Mesenchymal stem cell (in vitro differentiated cells and primary cell): Measurements from ENCODE around the gene SPATA13.
A peak's percentile ranks its signal among the peaks of the same experiment; 100 is the strongest.

Source experiments
- DNase-seq: peaks from one replicate; pipeline ENCODE4 v3.0.0-alpha.2; 2013
- H2AFZ ChIP-seq: one replicate; pipeline ENCODE4 v1.6.1; 2013; ENCODE audit warnings: low read depth, mild to moderate bottlenecking, control low read depth, inconsistent platforms, low read length, moderate library complexity
- H2AK5ac ChIP-seq: 2 replicates; pipeline ENCODE4 v1.6.1; 2013; ENCODE audit warnings: low read length, moderate library complexity, mild to moderate bottlenecking, inconsistent platforms; ENCODE audit not compliant: severe bottlenecking
- H2BK120ac ChIP-seq: one replicate; pipeline ENCODE4 v1.6.1; 2013; ENCODE audit warnings: low read depth, mild to moderate bottlenecking, inconsistent platforms, low read length, moderate library complexity
- H2BK12ac ChIP-seq, 2 experiments: one replicate each; pipeline ENCODE4 v1.6.1; 2013; ENCODE audit warnings: inconsistent platforms in 2 of 2, low read length in 2 of 2, mild to moderate bottlenecking in 2 of 2, moderate library complexity in 2 of 2, control low read depth in 1 of 2
- H2BK15ac ChIP-seq: one replicate; pipeline ENCODE4 v1.6.1; 2013; ENCODE audit warnings: mild to moderate bottlenecking, low read depth, inconsistent platforms; ENCODE audit not compliant: poor library complexity, severe bottlenecking
- H2BK5ac ChIP-seq: 2 replicates; pipeline ENCODE4 v1.6.1; 2013; ENCODE audit warnings: low read depth, mild to moderate bottlenecking, low read length, control low read depth, inconsistent platforms; ENCODE audit not compliant: poor library complexity, severe bottlenecking
- H3K14ac ChIP-seq, 2 experiments: one replicate each; pipeline ENCODE4 v1.6.1; 2013; ENCODE audit warnings: inconsistent platforms in 2 of 2, low read length in 2 of 2, control low read depth in 1 of 2, mild to moderate bottlenecking in 1 of 2, moderate library complexity in 1 of 2
- H3K18ac ChIP-seq, 2 experiments: one replicate each; pipeline ENCODE4 v1.6.1; 2013; ENCODE audit warnings: inconsistent platforms in 2 of 2, low read length in 2 of 2, control low read depth in 1 of 2, low read depth in 1 of 2, mild to moderate bottlenecking in 1 of 2
- H3K23ac ChIP-seq, 2 experiments: one replicate each; pipeline ENCODE4 v1.6.1; 2013; ENCODE audit warnings: inconsistent platforms in 2 of 2, low read length in 2 of 2, mild to moderate bottlenecking in 2 of 2, moderate library complexity in 2 of 2, control low read depth in 1 of 2
- H3K27ac ChIP-seq: 2 replicates; pipeline ENCODE4 v1.5.1; 2013; ENCODE audit warnings: mild to moderate bottlenecking, moderate library complexity, low read length, control low read depth, inconsistent platforms; ENCODE audit not compliant: poor library complexity, severe bottlenecking
- H3K27me3 ChIP-seq, 2 experiments: 2 replicates each; pipeline versions ENCODE4 v1.6.1 to v1.7.0; 2013; ENCODE audit warnings: low read length in 2 of 2, mild to moderate bottlenecking in 2 of 2, moderate library complexity in 2 of 2, control low read depth in 1 of 2, inconsistent platforms in 1 of 2; ENCODE audit not compliant: control insufficient read depth in 1 of 2, insufficient read depth in 1 of 2
- H3K36me3 ChIP-seq, 2 experiments: 2 replicates each; pipeline versions ENCODE4 v1.6.1 to v1.7.0; 2013; ENCODE audit warnings: low read length in 2 of 2, control low read depth in 1 of 2, inconsistent platforms in 1 of 2, low read depth in 1 of 2, mild to moderate bottlenecking in 1 of 2; ENCODE audit not compliant: insufficient read depth in 2 of 2, control insufficient read depth in 1 of 2
- H3K4ac ChIP-seq, 2 experiments: one replicate each; pipeline ENCODE4 v1.6.1; 2013; ENCODE audit warnings: inconsistent platforms in 2 of 2, low read length in 2 of 2, mild to moderate bottlenecking in 2 of 2, moderate library complexity in 2 of 2, control low read depth in 1 of 2, low read depth in 1 of 2
- H3K4me1 ChIP-seq: 2 replicates; pipeline ENCODE4 v1.6.1; 2013; ENCODE audit warnings: low read depth, low read length, control low read depth; ENCODE audit not compliant: control insufficient read depth, insufficient read depth
- H3K4me2 ChIP-seq: 2 replicates; pipeline ENCODE4 v1.6.1; 2013; ENCODE audit warnings: low read length, mild to moderate bottlenecking, inconsistent platforms; ENCODE audit not compliant: poor library complexity, severe bottlenecking
- H3K4me3 ChIP-seq, 2 experiments: 2 replicates each; pipeline versions ENCODE4 v1.5.1 to v1.7.0; 2013; ENCODE audit warnings: low read length in 2 of 2, mild to moderate bottlenecking in 2 of 2, control low read depth in 1 of 2, low read depth in 1 of 2; ENCODE audit not compliant: insufficient read depth in 1 of 2
- H3K79me1 ChIP-seq: replicated peaks from 2 replicates; pipeline ENCODE4 v1.6.1; 2013; ENCODE audit warnings: mild to moderate bottlenecking, control low read depth, low read length, inconsistent platforms; ENCODE audit not compliant: poor library complexity, severe bottlenecking
- H3K9ac ChIP-seq: 2 replicates; pipeline ENCODE4 v1.7.0; 2013; ENCODE audit warnings: mild to moderate bottlenecking, low read length, moderate library complexity
- H3K9me3 ChIP-seq: 2 replicates; pipeline ENCODE4 v1.7.0; 2013; ENCODE audit warnings: mild to moderate bottlenecking, low read length; ENCODE audit not compliant: control insufficient read depth
- H4K8ac ChIP-seq: one replicate; pipeline ENCODE4 v1.6.1; 2013; ENCODE audit warnings: inconsistent platforms, mild to moderate bottlenecking, low read length, moderate library complexity
- H4K91ac ChIP-seq: one replicate; pipeline ENCODE4 v1.6.1; 2013; ENCODE audit warnings: mild to moderate bottlenecking, low read length, inconsistent platforms
- whole genome bisulfite sequencing: methylation state at CpG from one replicate; pipeline ENCODE4 v1.1.7; 2013; ENCODE audit warnings: mixed read lengths; 5-methylcytosine and 5-hydroxymethylcytosine counted together

SPATA13 gene

DNA sequence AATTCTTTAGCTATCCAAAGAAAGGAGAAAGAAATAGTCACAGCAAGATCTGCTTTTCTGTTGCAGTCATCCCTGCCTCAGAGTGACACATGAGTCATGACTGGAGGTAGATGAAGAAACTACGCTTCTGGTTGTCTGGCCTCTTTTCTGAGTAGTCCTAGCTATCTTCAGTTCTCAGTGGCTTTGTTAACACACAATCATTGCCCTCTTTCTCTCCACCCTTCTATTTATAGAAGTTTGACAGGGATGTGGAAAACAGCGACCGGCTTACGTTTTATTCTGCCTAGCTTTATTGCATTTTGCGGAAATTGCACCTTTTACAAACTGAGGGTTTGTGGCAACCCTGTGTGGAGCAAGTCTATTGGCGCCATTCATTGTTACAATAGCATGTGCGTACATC is 26.7 kb downstream of the SPATA13 start:
- Histone ChIP-seq H2BK5ac (no peak overlapping the region), H2AFZ (no peak overlapping the region), H3K4me2 (no peak overlapping the region), H2BK15ac (no peak overlapping the region), H2BK12ac (no peak overlapping the region), H3K4me3 (no peak overlapping the region), H3K14ac (no peak overlapping the region), H3K9me3 (no peaks in the 10 kb centered on the region), H3K9ac (no peak overlapping the region), H4K8ac (no peak overlapping the region), H3K36me3 (no peaks in the 10 kb centered on the region), H3K4ac (no peak overlapping the region), H3K18ac (no peak overlapping the region), H3K4me1 (peaks cover 12% of the 10 kb centered on the region), H4K91ac (no peak overlapping the region), H3K27me3 (no peaks in the 10 kb centered on the region), H2BK120ac (no peak overlapping the region), H3K79me1 (peaks cover 13% of the 10 kb centered on the region), H3K27ac (no peak overlapping the region), H2AK5ac (no peak overlapping the region), H3K23ac (no peak overlapping the region)
- DNase-seq, result peak; percentile 62
- WGBS, result 100% methylated on average over 3 of the region's 7 CpGs

DNA sequence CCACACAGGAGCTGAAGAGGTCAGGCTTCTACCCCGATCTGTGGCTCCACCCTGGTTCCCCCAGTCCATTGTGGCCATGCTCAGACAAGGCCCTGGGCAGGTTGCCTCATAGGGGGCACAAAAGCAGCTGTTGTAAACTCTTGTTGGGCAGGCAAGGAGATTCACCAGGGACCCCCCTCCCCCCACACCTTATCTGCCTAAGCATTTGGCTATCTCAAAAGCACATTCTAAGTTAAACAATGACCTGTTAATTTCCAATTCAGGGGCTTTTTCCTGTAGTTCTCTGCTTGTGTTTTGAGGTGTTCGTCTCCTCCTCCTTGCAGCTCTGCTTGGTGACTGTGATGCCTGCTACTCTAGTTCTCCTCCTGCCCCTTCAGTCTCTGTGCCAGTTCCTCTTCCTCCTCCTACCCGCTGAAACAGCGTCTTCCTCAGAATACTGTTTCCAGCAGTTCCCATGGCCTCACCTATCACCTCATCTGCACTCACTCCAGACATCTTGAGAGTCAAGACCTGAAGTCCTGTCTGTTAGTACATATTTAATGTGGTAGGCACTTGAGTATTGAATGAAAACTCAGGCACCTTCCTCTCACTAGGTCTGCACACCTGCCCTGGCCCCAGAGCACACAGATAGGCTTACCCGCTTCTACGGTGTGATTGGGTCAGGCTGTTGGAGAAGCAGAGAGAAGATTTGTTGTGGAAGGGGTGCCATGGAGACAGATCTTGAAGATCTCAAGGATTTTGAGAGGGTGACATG is 31.7 kb downstream of the SPATA13 start:
- no peak overlapping the region for H3K23ac ChIP-seq
- no peak overlapping the region for H2BK120ac ChIP-seq
- no peak overlapping the region for H3K14ac ChIP-seq
- no peak overlapping the region for H3K27ac ChIP-seq
- no peak overlapping the region for H3K18ac ChIP-seq
- no peak overlapping the region for H2AFZ ChIP-seq
- H2BK15ac ChIP-seq, result no peak overlapping the region
- no peak for DNase-seq
- no peak overlapping the region for H2BK5ac ChIP-seq
- no peaks in the 10 kb centered on the region for H3K36me3 ChIP-seq
- no peak overlapping the region for H2BK12ac ChIP-seq
- peaks cover 3% of the 10 kb centered on the region for H3K4me1 ChIP-seq
- 90% methylated on average over 4 of the region's 6 CpGs for WGBS
- no peak overlapping the region for H3K4me2 ChIP-seq
- no peak overlapping the region for H3K4ac ChIP-seq
- no peak overlapping the region for H3K4me3 ChIP-seq
- no peak overlapping the region for H2AK5ac ChIP-seq
- H3K9ac ChIP-seq, result no peak overlapping the region
- peaks cover 3% of the 10 kb centered on the region for H3K79me1 ChIP-seq
- H4K8ac ChIP-seq, result no peak overlapping the region
- H3K9me3 ChIP-seq, result no peaks in the 10 kb centered on the region
- H3K27me3 ChIP-seq, result no peaks in the 10 kb centered on the region
- no peak overlapping the region for H4K91ac ChIP-seq

DNA sequence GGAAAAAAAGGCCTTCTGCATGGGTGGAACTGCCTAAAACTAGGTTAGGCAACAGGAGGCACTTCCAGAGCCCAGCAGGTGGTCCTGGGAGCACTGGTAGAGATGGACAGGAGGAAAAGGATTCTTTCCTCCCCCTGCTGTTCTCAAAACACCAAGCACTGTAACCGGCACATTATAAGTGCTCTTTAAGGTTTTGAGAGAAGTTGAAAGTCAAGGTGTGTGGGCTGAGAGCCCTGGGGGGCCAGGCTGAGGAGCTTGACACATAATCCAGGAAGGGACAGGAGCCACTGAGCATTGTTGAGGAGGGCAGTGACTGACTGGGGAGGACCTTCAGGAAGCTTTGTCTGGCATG is 32.3 kb downstream of the SPATA13 start:
- Histone ChIP-seq H3K18ac (no peak overlapping the region), H2BK120ac (no peak overlapping the region), H3K9ac (no peak overlapping the region), H3K4me3 (no peak overlapping the region), H3K9me3 (no peaks in the 10 kb centered on the region), H3K27me3 (no peaks in the 10 kb centered on the region), H3K23ac (no peak overlapping the region), H3K4me2 (no peak overlapping the region), H2AK5ac (no peak overlapping the region), H2BK12ac (no peak overlapping the region), H3K4me1 (peaks cover 3% of the 10 kb centered on the region), H3K4ac (no peak overlapping the region), H3K14ac (no peak overlapping the region), H2BK5ac (no peak overlapping the region), H4K91ac (no peak overlapping the region), H4K8ac (no peak overlapping the region), H3K36me3 (no peaks in the 10 kb centered on the region), H2AFZ (no peak overlapping the region), H2BK15ac (no peak overlapping the region), H3K27ac (no peak overlapping the region), H3K79me1 (peaks cover 3% of the 10 kb centered on the region)
- 72% methylated on average over 1 of the region's 1 CpG for WGBS
- no peak for DNase-seq

GRCh38 chr13:24194447-24194846 is 33.9 kb downstream of the SPATA13 start:
- no peak for DNase-seq
- Histone ChIP-seq H3K79me1 (peaks cover 7% of the 10 kb centered on the region), H3K27ac (no peak overlapping the region), H2AK5ac (no peak overlapping the region), H3K27me3 (no peaks in the 10 kb centered on the region), H2BK5ac (no peak overlapping the region), H4K8ac (no peak overlapping the region), H2AFZ (no peak overlapping the region), H3K23ac (no peak overlapping the region), H2BK12ac (no peak overlapping the region), H4K91ac (no peak overlapping the region), H2BK120ac (no peak overlapping the region), H3K4me1 (peaks cover 3% of the 10 kb centered on the region), H3K4ac (no peak overlapping the region), H3K4me2 (no peak overlapping the region), H3K4me3 (no peak overlapping the region), H3K14ac (no peak overlapping the region), H3K9me3 (no peaks in the 10 kb centered on the region), H2BK15ac (no peak overlapping the region), H3K36me3 (no peaks in the 10 kb centered on the region), H3K18ac (no peak overlapping the region), H3K9ac (no peak overlapping the region)
- 93% methylated on average over 8 of the region's 8 CpGs for WGBS
